Measurements from ENCODE around the gene CASZ1.

Gene CASZ1

GRCh38 chr1:10773851-10774614, 22.4 kb downstream of the CASZ1 start:
- no peak for DNase-seq

- DNase-seq = no peak
These were observed 23.1 kb downstream of the CASZ1 start for GRCh38 chr1:10773376-10773775.

GRCh38 chr1:10772711-10773110, 23.7 kb downstream of the CASZ1 start:
- no peak for DNase-seq

GRCh38 chr1:10771789-10772188, 24.7 kb downstream of the CASZ1 start:
- DNase-seq = no peak

- DNase-seq = no peak
These were observed 27.9 kb downstream of the CASZ1 start for GRCh38 chr1:10768552-10768951.

- DNase-seq = no peak
These were observed 29.2 kb downstream of the CASZ1 start for GRCh38 chr1:10767282-10767681.

GRCh38 chr1:10765734-10766478, 30.5 kb downstream of the CASZ1 start:
- DNase-seq = no peak

GRCh38 chr1:10765304-10765703, 31.1 kb downstream of the CASZ1 start:
- DNase-seq = no peak

- DNase-seq = no peak
These were observed 32.1 kb downstream of the CASZ1 start for GRCh38 chr1:10764296-10764798.

GRCh38 chr1:10762875-10763274, 33.6 kb downstream of the CASZ1 start:
- no peak for DNase-seq

- no peak for DNase-seq
These were observed 34.3 kb downstream of the CASZ1 start for GRCh38 chr1:10762153-10762523.

GRCh38 chr1:10761503-10762152, 34.8 kb downstream of the CASZ1 start:
- DNase-seq = no peak

- DNase-seq = no peak
These were observed 35.6 kb downstream of the CASZ1 start for GRCh38 chr1:10760566-10761502.

GRCh38 chr1:10759413-10760200, 36.8 kb downstream of the CASZ1 start:
- DNase-seq = no peak

- DNase-seq = no peak
These were observed 39.6 kb downstream of the CASZ1 start for GRCh38 chr1:10756842-10757241.

GRCh38 chr1:10755970-10756521, 40.4 kb downstream of the CASZ1 start:
- peak; percentile 76 for DNase-seq

GRCh38 chr1:10754568-10755329, 41.7 kb downstream of the CASZ1 start:
- no peak for DNase-seq

GRCh38 chr1:10753299-10753698, 43.1 kb downstream of the CASZ1 start:
- no peak for DNase-seq

- no peak for DNase-seq
These were observed 44.8 kb downstream of the CASZ1 start for GRCh38 chr1:10751561-10752085.

GRCh38 chr1:10751160-10751559, 45.3 kb downstream of the CASZ1 start:
- no peak for DNase-seq

Measured in MV-4-11 (cell line).